OCI-LY7 (cell line): ENCODE results near the gene TRA2A. TPM values are rescaled to one million over a fixed set of nuclear protein-coding genes. Genes with fewer than 3 reads are reported as not detected.

Source experiments
- BruUV-seq: library from RNA; stranded (reverse); fragments of 400-500 nt; replicated peaks from 2 replicates; lab custom pipeline; 2021; lab: Mats Ljungman, UMichigan
- CTCF ChIA-PET: fragments of 300-600 bp; sonication (Branson Sonifier 250); formaldehyde crosslinking; loops from one replicate; lab custom pipeline; 2022; ENCODE audit warnings: antibody characterized with exemption; ENCODE audit not compliant: unreplicated experiment; lab: Charles Lee
- POLR2A ChIA-PET: fragments of 300-600 bp; sonication (Branson Sonifier 250); formaldehyde crosslinking; loops from one replicate; lab custom pipeline; 2022; ENCODE audit warnings: antibody characterized with exemption; lab: Charles Lee
- DNase-seq: peaks from one replicate; pipeline ENCODE4 v3.0.0-alpha.2; 2015; ENCODE audit warnings: low spot score
- H2AFZ ChIP-seq: fragments of 200-600 bp; sonication (generic), shearing (Covaris generic); 2 replicates; pipeline ENCODE4 v1.6.1; 2014; ENCODE audit warnings: mild to moderate bottlenecking, antibody characterized with exemption, low read length, moderate library complexity
- H3K27ac ChIP-seq: fragments of 200-600 bp; sonication (generic); 2 replicates; pipeline ENCODE4 v1.5.1; 2014; ENCODE audit warnings: mixed run types, low read depth, mild to moderate bottlenecking, moderate library complexity, low read length, inconsistent platforms; ENCODE audit not compliant: poor library complexity, severe bottlenecking
- H3K36me3 ChIP-seq: fragments of 200-600 bp; sonication (generic); 2 replicates; pipeline ENCODE4 v1.6.1; 2014; ENCODE audit warnings: mild to moderate bottlenecking, antibody characterized with exemption, low read length, moderate library complexity, mixed read lengths; ENCODE audit not compliant: insufficient read depth
- H3K4me1 ChIP-seq: fragments of 200-600 bp; sonication (generic); 2 replicates; pipeline ENCODE4 v1.5.1; 2014; ENCODE audit warnings: mild to moderate bottlenecking, low read length; ENCODE audit not compliant: insufficient read depth, poor library complexity, severe bottlenecking
- H3K4me2 ChIP-seq: fragments of 200-600 bp; sonication (generic); 2 replicates; pipeline ENCODE4 v1.6.1; 2014; ENCODE audit warnings: mild to moderate bottlenecking, low read length
- H3K4me3 ChIP-seq: fragments of 200-600 bp; sonication (generic); 2 replicates; pipeline ENCODE4 v1.5.1; 2014; ENCODE audit warnings: mild to moderate bottlenecking, low read depth, low read length; ENCODE audit not compliant: poor library complexity, severe bottlenecking
- H3K79me2 ChIP-seq: fragments of 200-600 bp; sonication (generic); 2 replicates; pipeline ENCODE4 v1.6.1; 2016; ENCODE audit warnings: low read depth, mild to moderate bottlenecking, low read length, moderate library complexity, mixed read lengths; ENCODE audit not compliant: insufficient read depth
- H3K9me2 ChIP-seq: fragments of 200-600 bp; sonication (generic); 2 replicates; pipeline ENCODE4 v1.6.1; 2016; ENCODE audit warnings: mild to moderate bottlenecking, low read length, mixed read lengths; ENCODE audit not compliant: insufficient read depth
- H3K9me3 ChIP-seq: fragments of 200-600 bp; sonication (generic); 2 replicates; pipeline ENCODE4 v1.6.1; 2014; ENCODE audit warnings: mild to moderate bottlenecking, mixed run types, low read length, mixed read lengths
- H4K20me1 ChIP-seq: fragments of 200-600 bp; sonication (generic); 2 replicates; pipeline ENCODE4 v1.6.1; 2014; ENCODE audit warnings: mild to moderate bottlenecking, antibody characterized with exemption, low read length, moderate library complexity, mixed read lengths; ENCODE audit not compliant: insufficient read depth
- CTCF ChIP-seq: fragments of 200-600 bp; sonication (generic); conservative IDR thresholded peaks from 2 replicates; pipeline ENCODE4 v1.5.1; 2014; ENCODE audit warnings: mild to moderate bottlenecking, antibody characterized with exemption, low read length, moderate library complexity, mixed read lengths
- EZH2phosphoT487 ChIP-seq: fragments of 200-600 bp; sonication (generic); IDR thresholded peaks from 2 replicates; pipeline ENCODE4 v1.6.1; 2018; ENCODE audit warnings: low read depth, borderline replicate concordance, mild to moderate bottlenecking, mixed run types, antibody characterized with exemption, low read length, moderate library complexity, mixed read lengths
- intact Hi-C: fragments of 100-400 bp; cut with micrococcal nuclease; formaldehyde crosslinking; loops from one replicate; pipeline ENCODE4 v1.10.0; 2022; ENCODE audit not compliant: unreplicated experiment
- total RNA-seq, 2 experiments: library from RNA; depleted of rRNA in 1 of 2; stranded (reverse); fragments of >200 nt in 1 of 2; shearing (Covaris generic) in 1 of 2; gene quantifications; 2 replicates each; pipeline ENCODE4 v1.2.3, GENCODE V29; 2014 to 2022

Gene TRA2A
- total RNA-seq, 2 experiments from 2014 or later: 41.4 to 129 TPM

DNA sequence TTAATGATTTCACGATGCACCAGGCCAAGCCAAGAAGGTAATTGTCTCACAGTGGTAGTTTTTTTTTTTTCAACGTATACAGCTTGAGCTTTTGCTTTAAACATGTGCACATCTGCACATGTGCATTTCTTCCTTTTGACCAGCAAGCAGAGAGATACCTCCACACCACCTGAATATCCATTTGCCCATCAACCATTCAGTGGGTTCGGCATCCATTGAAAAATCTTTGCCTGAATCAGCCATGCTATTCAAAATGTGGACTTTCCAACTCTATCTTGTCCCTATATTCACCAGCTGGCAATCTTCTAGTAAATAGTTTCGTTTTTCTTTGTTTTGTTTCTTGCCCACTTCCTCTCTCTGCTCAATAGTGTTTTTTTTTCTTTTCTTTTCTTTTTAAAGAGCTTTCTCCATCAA, 7.7 kb upstream of the TRA2A start:
- H4K20me1 ChIP-seq: no peaks in the 10 kb centered on the region
- no TSS peak for BruUV-seq
- H2AFZ ChIP-seq: peak overlapping the region; percentile 99
- H3K79me2 ChIP-seq: no peaks in the 10 kb centered on the region
- peak; percentile 61 for DNase-seq
- ChIA-PET CTCF (interaction anchor here (0.6 to 1.2 kb wide), 3 partner anchors 55 to 184 kb away, joined by 3 to 4 read pairs (median 3); no protein-coding TSS in a partner anchor), POLR2A (interaction anchor here (0.6 to 2.3 kb wide), 20 partner anchors 9 to 785 kb away, joined by 3 to 10 read pairs (median 4); no protein-coding TSS in a partner anchor)
- 0 out of 2 replicates have a peak, but pooled peaks have one; percentile 18 for TF ChIP-seq CTCF
- no peak for TF ChIP-seq EZH2phosphoT487
- no peaks in the 10 kb centered on the region for H3K9me3 ChIP-seq
- H3K27ac ChIP-seq: peak overlapping the region; percentile 65
- intact Hi-C loops: loop anchor here (10.0 kb wide), 1 partner anchor 355 kb away; the partner anchor contains the start of gene NUP42
- no peaks in the 10 kb centered on the region for H3K36me3 ChIP-seq
- peak overlapping the region; percentile 74 for H3K4me2 ChIP-seq
- H3K4me3 ChIP-seq: peak overlapping the region; percentile 38
- H3K9me2 ChIP-seq: no peaks in the 10 kb centered on the region
- peaks cover 18% of the 10 kb centered on the region for H3K4me1 ChIP-seq

- intact Hi-C loops: loop anchor here (10.0 kb wide), 1 partner anchor 354 kb away; the partner anchor contains the start of gene NUP42
Observed at GRCh38 chr7:23538301-23538700, 6.5 kb upstream of the TRA2A start.

More at GRCh38 chr7:23538301-23538700, 6.5 kb upstream of the TRA2A start:
- H3K9me2 ChIP-seq: no peaks in the 10 kb centered on the region
- H3K4me1 ChIP-seq: peaks cover 18% of the 10 kb centered on the region
- ChIA-PET CTCF (interaction anchor here (1.2 kb wide), 1 partner anchor 180 kb away, joined by 3 read pairs; no protein-coding TSS in a partner anchor), POLR2A (interaction anchor here (0.7 to 2.3 kb wide), 2 partner anchors 9 to 136 kb away, joined by 3 to 10 read pairs; no protein-coding TSS in a partner anchor)
- no TSS peak for BruUV-seq
- no peak overlapping the region for H2AFZ ChIP-seq
- TF ChIP-seq EZH2phosphoT487 (no peak), CTCF (no peak)
- H3K4me3 ChIP-seq: no peak overlapping the region
- H3K9me3 ChIP-seq: no peaks in the 10 kb centered on the region
- no peaks in the 10 kb centered on the region for H4K20me1 ChIP-seq
- H3K79me2 ChIP-seq: no peaks in the 10 kb centered on the region
- DNase-seq: no peak
- no peaks in the 10 kb centered on the region for H3K36me3 ChIP-seq
- no peak overlapping the region for H3K27ac ChIP-seq
- H3K4me2 ChIP-seq: no peak overlapping the region
